ENCODE data around the gene VRTN.
A peak's percentile ranks its signal among the peaks of the same experiment; 100 is the strongest.

Gene VRTN

GRCh38 chr14:74400031-74400685 lies 51.9 kb downstream of the VRTN start:
- peak in 1 of 2 experiments; percentile 17 for DNase-seq

- no peak for DNase-seq
Measured at GRCh38 chr14:74400919-74401503, 52.7 kb downstream of the VRTN start.

- peak in 1 of 2 experiments; percentile 75 for DNase-seq
Measured at GRCh38 chr14:74401504-74402241, 53.4 kb downstream of the VRTN start.

GRCh38 chr14:74402401-74403251 lies 54.4 kb downstream of the VRTN start:
- DNase-seq = no peak

- no peak for DNase-seq
Measured at GRCh38 chr14:74403619-74404417, 55.5 kb downstream of the VRTN start.

GRCh38 chr14:74404435-74404834 lies 56.2 kb downstream of the VRTN start:
- DNase-seq = no peak

GRCh38 chr14:74405663-74406062 lies 57.4 kb downstream of the VRTN start:
- DNase-seq = no peak

GRCh38 chr14:74407021-74407800 lies 58.9 kb downstream of the VRTN start:
- DNase-seq = no peak

- no peak for DNase-seq
Measured at GRCh38 chr14:74407801-74408154, 59.5 kb downstream of the VRTN start.

- no peak for DNase-seq
Measured at GRCh38 chr14:74408870-74409269, 60.6 kb downstream of the VRTN start.

- DNase-seq = no peak
Measured at GRCh38 chr14:74409441-74409840, 61.2 kb downstream of the VRTN start.

Data from NCI-H526 (cell line).